GM10847 (cell line): ENCODE measurements around the gene NIT2.

Source experiments
- POLR2A ChIP-seq: IDR thresholded peaks from 2 replicates; pipeline ENCODE4 v1.6.1; 2011; ENCODE audit not compliant: insufficient read length; ENCODE audit errors: extremely low read depth

The NIT2 gene

GRCh38 chr3:100334488-100335351, at the start of gene NIT2:
NIT2 (plus strand) TSS chr3:100334757; CDS start chr3:100334792, 35 bp downstream.
- peak; percentile 75 for TF ChIP-seq POLR2A

- TF ChIP-seq POLR2A = no peak
Measured at GRCh38 chr3:100288288-100288894, 46.2 kb upstream of the NIT2 start.

GRCh38 chr3:100289339-100289738, 45.2 kb upstream of the NIT2 start:
- no peak for TF ChIP-seq POLR2A

- no peak for TF ChIP-seq POLR2A
Measured at GRCh38 chr3:100295089-100295488, 39.5 kb upstream of the NIT2 start.

GRCh38 chr3:100297784-100298183, 36.8 kb upstream of the NIT2 start:
- TF ChIP-seq POLR2A = no peak

GRCh38 chr3:100299016-100299415, 35.5 kb upstream of the NIT2 start:
- TF ChIP-seq POLR2A = no peak

- TF ChIP-seq POLR2A = no peak
Measured at GRCh38 chr3:100306695-100307094, 27.9 kb upstream of the NIT2 start.

- TF ChIP-seq POLR2A = no peak
Measured at GRCh38 chr3:100310355-100310965, 24.1 kb upstream of the NIT2 start.

- TF ChIP-seq POLR2A = no peak
Measured at GRCh38 chr3:100311011-100311410, 23.5 kb upstream of the NIT2 start.

GRCh38 chr3:100316641-100317069, 17.9 kb upstream of the NIT2 start:
- TF ChIP-seq POLR2A = no peak

- no peak for TF ChIP-seq POLR2A
Measured at GRCh38 chr3:100317912-100318311, 16.6 kb upstream of the NIT2 start.

- no peak for TF ChIP-seq POLR2A
Measured at GRCh38 chr3:100319951-100320350, 14.6 kb upstream of the NIT2 start.

- TF ChIP-seq POLR2A = no peak
Measured at GRCh38 chr3:100324044-100324443, 10.5 kb upstream of the NIT2 start.

- TF ChIP-seq POLR2A = no peak
Measured at GRCh38 chr3:100325827-100326226, 8.7 kb upstream of the NIT2 start.

- no peak for TF ChIP-seq POLR2A
Measured at GRCh38 chr3:100329800-100330489, 4.6 kb upstream of the NIT2 start.

GRCh38 chr3:100330651-100331050, 3.9 kb upstream of the NIT2 start:
- TF ChIP-seq POLR2A = no peak

GRCh38 chr3:100331660-100332059, 2.9 kb upstream of the NIT2 start:
- no peak for TF ChIP-seq POLR2A
